GM18519 (cell line): ENCODE data around the gene VPS13D.

Source experiments
- ATAC-seq: cut with Tn5 transposase; IDR thresholded peaks from one replicate; pipeline ENCODE4 v1.9.1; 2021; ENCODE audit warnings: mild to moderate bottlenecking, moderate library complexity; ENCODE audit not compliant: unreplicated experiment, low FRiP score

Gene VPS13D

DNA sequence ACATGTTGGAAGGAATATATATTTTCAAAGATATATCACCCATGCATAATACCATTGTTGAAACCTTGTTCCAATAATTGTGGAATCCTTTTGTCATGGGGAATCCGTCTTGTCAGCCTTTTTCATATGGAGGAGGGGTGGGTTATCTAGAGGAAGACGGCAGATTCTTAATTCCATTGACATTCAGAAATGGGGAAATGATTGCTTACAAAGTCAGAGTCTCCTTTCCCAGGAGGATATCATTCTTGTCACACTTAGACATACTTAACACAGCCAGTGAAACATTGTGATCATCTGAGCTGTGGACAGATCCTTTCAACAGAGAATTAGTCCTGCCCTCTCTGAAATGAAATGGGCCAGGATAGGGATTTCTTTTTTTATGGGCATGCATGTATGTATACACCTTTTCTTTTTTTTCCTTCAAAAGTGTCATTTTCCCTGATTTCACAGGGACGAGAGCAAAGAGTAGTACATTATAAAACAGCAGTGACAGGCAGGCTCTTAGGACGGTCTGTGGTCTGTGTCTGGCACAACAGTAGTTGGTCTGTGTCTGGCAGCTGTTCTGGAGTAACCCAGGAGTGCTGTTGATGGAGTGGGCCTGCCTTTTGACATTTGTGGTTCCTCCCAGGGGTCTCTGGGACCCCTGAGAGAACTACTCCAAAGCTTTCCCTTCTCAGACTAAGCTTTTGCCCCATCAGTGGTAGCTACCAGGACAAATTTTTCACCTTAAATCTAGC is 50.1 kb downstream of the VPS13D start:
- ATAC-seq: no peak

DNA sequence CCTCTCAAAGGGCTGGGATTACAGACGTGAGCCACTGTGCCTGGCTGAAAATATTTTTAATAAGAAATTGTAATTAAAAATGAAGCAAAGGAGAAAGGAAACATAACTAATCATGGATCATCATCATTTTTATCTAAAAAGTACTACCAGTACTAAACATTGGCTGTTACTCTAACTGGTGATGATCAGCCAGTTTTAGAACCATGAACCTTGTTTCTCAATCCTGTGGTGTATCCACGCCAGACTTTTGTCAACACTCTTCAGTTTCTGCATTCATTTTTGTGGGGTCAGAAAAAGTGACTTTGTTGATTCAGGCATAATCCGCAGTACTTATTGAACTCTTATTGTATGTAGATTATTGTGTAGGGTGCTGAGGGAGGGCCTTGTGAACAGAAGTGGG is 52.3 kb downstream of the VPS13D start:
- ATAC-seq: no peak

DNA sequence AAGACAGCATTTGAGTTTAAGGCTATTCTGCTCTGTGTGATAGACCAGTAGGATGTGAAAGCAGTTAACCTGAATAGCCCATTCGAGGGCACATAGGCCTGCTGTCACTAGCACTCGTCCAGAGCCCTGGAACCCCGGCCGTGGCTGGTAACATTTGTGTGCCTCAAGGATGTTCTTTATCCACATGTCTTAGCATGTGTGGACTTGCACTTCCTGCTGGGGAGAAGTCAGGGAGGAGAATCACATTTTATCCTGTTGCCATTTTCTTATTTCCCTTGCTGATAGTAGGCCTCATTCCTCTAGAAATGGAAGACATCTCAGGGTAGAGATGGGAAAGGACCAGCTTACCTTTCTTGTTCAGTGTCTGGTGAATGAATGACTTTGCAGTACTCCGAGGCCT is 54.7 kb downstream of the VPS13D start:
- ATAC-seq: no peak

DNA sequence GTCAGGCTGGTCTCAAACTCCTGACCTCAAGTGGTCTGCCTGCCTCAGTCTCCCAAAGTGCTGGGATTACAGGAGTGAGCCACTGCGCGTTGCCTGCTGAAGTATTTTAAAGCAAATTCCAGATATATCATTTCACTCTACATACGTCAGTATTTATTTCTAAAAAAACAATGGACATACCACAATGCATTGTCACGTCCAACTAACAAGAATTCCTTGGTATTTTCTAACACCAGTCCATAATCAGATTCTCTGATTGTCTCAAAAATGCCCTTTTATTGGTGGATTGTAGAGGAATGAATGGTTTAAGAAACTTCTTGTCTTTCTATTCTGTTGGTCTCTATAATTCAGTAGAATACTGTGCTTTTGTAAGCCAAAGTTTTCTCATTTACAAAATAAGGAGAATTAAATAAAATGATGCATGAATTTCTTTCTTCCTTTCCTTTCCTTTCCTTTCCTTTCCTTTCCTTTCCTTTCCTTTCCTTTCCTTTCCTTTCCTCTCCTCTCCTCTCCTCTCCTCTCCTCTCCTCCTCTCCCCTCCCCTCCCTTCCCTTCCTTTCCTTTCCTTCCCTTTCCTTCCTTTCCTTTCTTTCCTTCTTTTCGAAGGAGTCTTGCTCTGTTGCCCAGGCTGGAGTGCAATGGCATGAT is 55.8 kb downstream of the VPS13D start:
- ATAC-seq: no peak

DNA sequence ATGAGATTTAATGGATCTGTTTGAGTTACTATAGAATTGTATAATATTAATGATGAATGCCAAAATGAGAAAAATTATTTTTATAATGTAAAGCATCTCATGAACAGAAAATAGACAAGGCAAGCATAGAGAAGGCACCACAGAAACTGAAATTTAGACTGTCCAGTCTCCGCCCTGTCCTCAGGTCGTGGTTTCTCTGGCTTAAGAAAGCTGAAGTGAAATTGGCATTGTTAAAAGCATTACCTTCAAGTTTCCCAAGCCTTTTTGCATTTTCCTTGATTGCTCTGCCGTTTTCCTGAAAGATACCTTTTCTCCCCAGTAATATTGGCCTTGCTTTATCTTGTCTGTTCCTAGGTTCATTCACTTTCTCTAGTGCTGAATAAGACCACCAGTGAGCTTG is 58.0 kb downstream of the VPS13D start:
- no peak for ATAC-seq

DNA sequence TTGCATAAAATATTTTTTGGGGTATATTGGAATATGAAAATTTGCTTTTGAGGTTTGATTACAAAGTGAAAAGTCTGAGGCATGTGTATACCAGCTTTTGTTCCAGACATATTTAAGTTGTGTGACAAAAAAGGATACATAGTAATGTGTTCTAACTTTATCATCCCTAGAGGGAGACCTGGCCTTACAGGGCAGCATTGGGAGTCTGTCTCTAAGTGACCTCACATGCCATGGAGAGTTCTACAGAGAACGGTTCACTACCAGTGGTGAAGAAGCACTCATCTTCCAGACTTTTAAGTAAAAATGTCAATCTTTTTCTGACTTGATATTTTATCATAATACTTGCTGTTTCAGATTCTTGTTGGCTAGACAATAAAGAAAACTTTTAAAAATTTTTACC is 61.0 kb downstream of the VPS13D start:
- no peak for ATAC-seq

DNA sequence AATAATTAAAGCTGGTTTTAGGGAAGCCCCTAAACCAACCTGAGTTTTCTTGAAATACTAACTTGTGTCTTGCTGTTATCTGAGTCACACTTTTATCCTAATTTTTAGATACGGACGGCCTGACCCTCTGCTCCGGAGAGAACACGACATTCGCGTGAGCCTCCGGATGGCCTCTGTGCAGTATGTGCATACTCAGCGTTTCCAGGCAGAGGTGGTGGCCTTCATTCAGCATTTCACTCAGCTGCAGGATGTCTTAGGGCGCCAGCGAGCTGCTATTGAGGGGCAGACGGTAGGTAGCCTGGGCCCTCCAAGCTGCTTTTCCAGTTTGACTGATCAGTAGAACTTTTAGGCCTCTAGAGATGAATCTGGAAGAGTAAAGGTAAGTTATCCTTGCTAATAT is 63.6 kb downstream of the VPS13D start:
- ATAC-seq: no peak

DNA sequence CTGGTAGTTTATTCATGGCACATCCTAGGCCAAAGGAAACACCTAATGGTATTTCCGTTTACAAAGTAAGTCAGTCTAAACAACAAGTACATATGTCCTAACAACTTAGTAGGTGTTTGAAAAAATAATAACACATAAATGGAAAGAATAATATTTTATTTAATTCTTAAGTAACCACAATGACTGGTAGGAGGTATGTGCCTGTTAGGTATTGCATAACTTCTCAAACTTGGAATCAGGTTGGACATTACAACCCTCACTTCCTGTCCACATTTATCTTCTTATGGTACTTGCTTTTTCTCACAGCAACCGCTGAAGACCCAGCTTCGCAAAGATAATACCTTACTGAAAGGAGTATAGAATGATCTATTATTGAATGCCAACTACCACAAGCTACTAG is 64.2 kb downstream of the VPS13D start:
- ATAC-seq: no peak

DNA sequence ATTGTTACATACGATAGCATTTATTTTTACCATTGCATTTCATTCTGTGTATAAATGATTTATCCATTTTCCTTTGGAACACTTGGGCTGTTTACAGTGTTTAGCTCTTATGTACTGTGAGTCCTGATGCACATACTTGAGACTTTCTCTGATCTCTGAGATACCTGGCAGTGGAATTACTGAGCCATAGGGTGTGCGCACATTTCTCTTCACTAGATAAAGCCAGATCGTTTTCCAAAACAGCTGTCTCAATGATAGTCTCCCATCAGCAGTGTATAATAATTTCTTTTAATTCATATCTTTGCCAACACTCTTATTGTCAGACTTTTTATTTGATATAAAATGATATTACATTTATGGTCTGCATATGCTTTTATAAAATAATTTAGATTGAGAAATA is 66.2 kb downstream of the VPS13D start:
- ATAC-seq: no peak

DNA sequence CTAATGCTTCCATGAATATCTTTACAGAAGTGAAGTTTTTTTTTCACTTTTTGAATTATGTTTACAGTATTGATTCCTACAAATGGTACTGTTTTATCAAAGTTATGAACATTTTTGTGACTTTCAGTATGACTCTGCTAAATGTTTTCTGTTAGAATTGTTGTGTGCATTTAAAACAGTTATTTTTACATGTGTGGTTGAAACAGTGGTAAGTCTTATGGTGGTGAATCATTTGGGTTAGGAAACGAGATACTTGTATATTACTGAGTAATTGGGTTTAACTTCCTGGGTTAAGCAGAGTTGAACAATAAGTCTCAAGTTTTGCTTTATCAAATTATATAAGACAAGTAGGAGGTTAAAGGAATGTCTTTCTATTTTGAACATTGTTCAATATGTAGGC is 66.8 kb downstream of the VPS13D start:
- peak; percentile 46 for ATAC-seq

DNA sequence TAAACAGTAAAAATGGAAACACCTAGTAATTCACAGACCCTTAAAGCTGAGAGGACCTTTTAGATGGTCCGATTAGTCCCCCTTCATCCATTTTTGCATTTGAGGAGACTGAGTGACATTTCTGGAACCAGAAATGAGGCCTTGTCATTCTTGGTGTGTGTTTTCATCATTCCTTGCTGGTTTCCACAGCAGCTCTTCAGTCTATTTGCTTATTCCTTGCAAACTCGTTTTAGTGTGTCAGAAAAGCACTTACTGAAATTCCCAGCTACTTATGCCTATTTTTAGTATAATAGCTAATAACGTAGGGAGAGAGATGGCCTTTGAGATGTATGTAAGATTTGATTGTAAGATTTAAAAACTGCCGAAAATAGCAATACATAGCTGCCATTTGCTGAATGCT is 70.9 kb downstream of the VPS13D start:
- ATAC-seq: no peak

DNA sequence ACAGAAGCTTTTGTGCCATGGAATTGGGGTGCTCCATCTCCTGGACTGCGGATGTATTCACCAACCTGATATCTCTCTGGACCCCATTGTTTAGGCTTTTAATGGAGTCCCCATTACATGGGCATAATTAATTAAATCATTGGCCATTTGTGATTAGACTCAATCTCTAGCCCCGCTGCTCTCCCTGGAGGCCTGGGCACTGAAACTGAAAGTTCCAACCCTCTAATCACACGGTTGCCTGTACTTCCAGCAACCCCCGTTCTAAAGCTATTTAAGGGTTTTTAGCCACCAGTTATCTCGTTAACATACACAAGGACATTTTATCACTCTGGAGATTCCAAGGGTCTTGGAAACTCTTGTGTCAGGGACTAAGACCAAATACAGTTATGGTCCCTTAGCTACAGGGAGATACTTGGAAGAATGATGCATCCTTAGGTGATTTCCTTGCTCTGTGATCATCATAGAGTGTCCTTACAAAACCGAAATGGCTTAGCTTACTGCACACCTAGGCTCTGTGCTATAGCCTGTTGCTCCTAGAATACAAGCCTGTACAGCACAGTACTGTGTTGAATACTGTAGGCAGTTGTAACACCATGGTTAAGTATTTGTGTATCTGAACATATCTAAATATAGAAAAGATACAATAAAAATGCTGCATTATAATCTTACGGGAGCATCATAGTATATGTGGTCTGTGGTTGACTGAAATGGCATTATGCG is 71.8 kb downstream of the VPS13D start:
- ATAC-seq: no peak

DNA sequence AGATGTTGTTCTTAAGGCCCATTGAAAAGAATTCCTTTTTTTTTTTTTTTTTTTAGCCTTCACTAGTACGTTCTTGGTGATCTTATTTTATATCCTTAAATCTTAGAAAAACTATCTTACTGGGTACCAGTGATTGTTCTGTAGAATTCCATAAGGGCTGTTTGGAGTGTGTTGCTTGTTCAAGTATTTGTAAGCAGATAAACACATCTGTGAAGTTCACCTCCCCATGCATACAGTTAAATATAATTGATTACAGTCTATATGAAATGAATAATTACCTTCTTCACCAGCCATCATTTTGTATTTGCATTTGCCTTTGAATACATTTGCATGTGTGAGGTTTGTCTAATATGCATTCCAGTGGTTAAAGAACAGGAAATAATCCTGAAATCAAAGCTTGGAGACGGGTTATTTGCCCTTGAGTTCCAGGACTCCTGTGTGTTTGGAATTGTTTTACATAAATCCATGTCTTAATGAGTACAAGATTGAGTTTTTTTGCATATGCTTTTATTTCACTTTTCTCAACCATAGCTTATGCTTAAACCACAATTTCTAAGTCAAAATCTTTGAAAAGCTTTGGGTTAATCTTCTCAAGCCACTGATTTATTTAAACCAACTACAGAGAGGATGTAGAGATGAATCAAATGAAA is 73.1 kb downstream of the VPS13D start:
- ATAC-seq: no peak

DNA sequence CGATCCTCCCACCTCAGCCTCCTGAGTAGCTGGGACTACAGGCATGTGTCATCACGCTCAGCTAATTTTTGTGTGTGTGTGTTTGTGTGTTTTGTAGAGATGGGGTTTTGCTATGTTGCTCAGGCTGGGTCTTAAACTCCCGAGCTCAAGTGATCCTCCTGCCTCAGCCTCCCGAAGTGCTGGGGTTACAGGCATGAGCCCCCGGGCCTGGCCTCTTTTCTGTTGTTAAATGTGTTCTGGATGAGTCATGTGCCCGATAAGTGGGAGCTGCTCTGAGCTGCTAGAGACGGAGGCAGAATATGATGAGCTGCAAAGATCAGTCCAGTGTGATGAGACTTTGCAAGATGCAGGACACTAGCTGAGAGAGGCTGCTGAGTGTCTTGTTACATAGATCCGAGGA is 75.5 kb downstream of the VPS13D start:
- no peak for ATAC-seq

DNA sequence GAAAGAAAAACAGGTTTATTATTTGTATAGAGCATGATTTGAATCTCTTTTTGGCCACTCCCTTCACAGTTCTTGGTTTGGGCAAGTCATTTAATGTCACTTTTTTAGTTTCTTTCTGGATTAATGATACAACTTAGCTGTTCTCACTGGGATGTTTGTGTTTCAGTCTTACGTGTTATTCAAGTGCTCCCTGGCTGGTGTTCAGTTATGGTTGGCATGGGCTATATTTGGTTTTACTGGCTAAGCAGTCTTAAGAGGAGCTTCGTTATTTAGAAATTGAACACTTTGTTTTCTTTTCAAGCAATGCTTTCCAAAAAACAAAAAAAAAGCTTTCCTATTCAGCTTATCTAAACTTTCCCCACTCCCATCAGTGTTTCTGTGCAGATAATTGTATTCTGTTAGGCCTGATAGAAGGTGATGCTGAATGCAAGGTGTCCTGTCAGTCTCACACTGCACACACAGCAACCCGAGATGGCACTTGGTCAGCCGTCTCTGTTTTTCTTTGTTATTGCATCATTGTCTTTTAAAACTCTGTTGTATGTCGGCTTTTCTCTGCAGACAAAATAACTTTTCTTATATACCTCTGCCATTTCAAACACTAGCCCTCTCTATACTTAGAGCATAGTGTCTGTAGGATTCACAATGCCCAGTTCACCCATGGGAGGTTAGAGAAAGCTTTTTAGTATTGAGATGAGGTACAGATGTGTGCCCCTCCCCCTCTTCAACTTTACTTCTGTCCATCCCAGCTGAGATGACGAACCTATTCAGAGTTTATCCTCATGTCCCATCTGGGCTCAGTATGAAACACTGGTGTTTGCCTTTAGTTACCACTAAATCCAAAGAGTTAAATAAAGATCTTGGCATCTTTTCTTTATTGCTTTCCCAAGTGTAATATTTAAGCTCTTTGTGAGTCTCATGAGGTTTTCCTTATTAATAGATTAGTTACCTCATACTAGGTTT is 80.2 kb downstream of the VPS13D start:
- ATAC-seq: no peak

DNA sequence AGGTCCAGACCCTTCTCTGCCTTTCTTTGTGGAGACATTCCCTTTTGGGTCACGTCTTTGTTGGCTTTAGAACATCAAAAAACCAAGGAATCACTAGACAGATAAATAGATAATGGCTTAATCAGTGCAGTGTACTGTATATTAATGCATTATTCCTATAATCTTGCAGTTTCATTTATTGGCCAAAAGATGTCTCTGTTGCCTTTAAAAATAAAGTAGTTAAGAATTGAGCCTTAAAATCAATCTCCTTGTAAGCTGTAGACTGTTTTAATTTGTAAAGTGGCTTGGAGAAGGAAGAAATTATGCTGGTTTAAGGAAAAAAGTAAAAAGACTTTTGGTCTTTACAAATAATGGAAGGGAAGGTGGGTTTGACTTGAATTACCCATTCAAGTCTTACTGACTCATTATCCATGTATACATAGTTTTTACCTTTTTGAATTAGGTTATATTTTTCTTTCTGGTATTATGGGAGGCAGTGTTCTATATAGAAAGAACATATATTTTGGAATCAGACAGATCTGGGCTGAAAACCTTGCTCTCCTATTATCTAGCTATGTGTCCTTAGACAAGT is 84.6 kb downstream of the VPS13D start:
- ATAC-seq: no peak

DNA sequence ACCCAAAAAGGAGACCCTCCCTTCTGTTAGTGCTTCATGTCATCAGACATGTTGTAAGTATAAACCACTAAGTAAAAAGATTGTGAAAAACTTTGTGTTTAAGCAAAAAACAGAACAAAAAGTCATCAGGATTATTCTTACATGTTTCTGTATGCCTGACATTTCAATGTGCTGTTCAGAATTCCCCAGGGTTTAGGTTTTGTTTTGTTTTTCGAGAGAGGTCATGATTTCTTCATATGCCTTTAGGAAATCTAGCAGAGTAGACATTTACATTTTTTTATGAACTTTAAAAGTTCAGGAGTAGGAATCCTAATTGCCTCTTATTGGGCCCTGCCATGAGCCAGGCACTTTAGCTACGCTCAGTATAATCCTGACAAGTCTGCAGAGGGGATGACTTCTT is 85.3 kb downstream of the VPS13D start:
- ATAC-seq: no peak

DNA sequence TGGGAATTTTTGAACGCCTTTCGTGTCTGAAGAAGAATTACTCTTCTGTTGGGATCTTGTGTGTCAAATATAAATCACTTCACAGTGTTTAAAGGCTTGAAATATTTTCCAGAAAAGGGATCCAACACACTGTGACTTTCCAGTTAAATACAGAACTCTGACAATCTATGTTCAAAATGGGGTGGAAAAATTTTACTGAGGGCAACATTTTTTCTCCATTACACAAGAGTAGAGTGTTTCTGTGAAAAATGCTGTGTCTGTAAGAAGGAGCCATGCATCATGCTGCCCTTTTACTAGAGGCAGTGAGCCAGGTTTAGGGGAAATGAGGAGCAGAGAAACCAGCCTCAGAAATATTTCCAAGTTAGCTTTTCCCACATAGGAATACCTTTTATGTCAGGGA is 86.5 kb downstream of the VPS13D start:
- ATAC-seq: no peak

DNA sequence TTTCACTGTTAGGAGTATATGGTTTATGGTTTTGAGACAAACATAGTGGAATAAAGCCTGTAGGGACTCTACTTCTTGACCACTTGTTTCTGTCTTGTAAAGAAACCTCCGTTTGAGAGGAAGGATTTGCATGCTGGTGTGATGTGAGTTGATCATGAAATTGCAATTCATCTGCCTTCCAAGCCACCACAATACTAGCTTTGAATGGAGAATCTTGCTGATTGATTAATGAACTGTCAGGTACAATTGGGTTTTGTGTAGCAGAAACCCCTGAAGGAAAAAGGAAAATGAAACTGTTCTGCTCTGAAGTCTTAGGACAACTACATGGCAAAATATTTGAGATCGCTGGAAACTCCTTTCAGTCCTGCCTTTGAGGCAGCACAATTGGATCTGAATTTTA is 90.7 kb downstream of the VPS13D start:
- ATAC-seq: no peak

DNA sequence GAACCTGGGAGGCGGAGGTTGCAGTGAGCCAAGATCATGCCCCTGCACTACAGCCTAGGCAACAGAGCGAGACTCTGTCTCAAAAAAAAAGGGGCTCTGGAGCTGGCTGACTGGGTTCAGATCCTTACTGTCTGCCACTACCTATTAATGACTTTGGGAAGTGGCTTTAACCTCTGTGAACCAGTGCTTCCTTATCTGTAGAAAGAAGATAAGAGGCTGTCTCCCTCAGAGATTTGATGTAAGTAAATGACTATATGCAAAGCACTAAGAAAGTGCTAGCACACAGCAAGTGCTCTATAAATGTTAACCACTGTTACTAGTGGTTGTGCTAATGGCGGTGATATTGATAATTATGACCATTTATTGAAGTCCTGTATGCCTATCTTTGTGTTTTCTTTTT is 94.6 kb downstream of the VPS13D start:
- ATAC-seq: no peak
